Testis (tissue), 3 donors: ENCODE results near the gene GPATCH4. TPM values are rescaled to one million over a fixed set of nuclear protein-coding genes. Genes with fewer than 3 reads are reported as not detected.
A peak's percentile ranks its signal among the peaks of the same experiment; 100 is the strongest.
"Not testable (repeated sequence)": the region's sequence is repeated elsewhere in the genome, so short reads cannot be mapped to it uniquely, and the experiment has no call there.

ENCODE experiments used
- DNase-seq: peaks from one replicate; pipeline ENCODE4 v3.0.0-alpha.2; 2019
- H3K27ac ChIP-seq, 2 donors: fragments of 200-600 bp; sonication (generic); one replicate each; pipeline ENCODE4 v1.5.1; 2019
- H3K27me3 ChIP-seq: fragments of 200-600 bp; sonication (generic); one replicate; pipeline ENCODE4 v1.5.1; 2019
- H3K36me3 ChIP-seq: fragments of 200-600 bp; sonication (generic); one replicate; pipeline ENCODE4 v1.5.1; 2017; ENCODE audit warnings: low read depth; ENCODE audit errors: missing control alignments
- H3K4me1 ChIP-seq: fragments of 200-600 bp; sonication (generic); one replicate; pipeline ENCODE4 v1.5.1; 2019
- H3K4me3 ChIP-seq, 2 donors: fragments of 200-600 bp; sonication (generic); one replicate each; pipeline ENCODE4 v1.5.1; 2017 to 2019
- H3K9me3 ChIP-seq: fragments of 200-600 bp; sonication (generic); one replicate; pipeline ENCODE4 v1.5.1; 2017
- CTCF ChIP-seq, 3 experiments: fragments of 450-650 bp in 2 of 3; fragments of 200-600 bp in 1 of 3; sonication (generic) in 1 of 3; IDR thresholded peaks; one replicate each; pipeline ENCODE4 v1.5.1; 2016 to 2019; ENCODE audit warnings: antibody characterized with exemption in 3 of 3, mild to moderate bottlenecking in 2 of 3, moderate library complexity in 1 of 3
- POLR2A ChIP-seq: fragments of 450-650 bp; IDR thresholded peaks from one replicate; pipeline ENCODE4 v1.6.1; 2017; ENCODE audit warnings: antibody characterized with exemption, mild to moderate bottlenecking, moderate library complexity
- WGBS, 2 donors: methylation state at CpG; one replicate each; pipeline ENCODE4 v1.1.5; 2018; 5-methylcytosine and 5-hydroxymethylcytosine counted together
- intact Hi-C: fragments of 100-400 bp; cut with DNase I; formaldehyde crosslinking; loops from one replicate; pipeline ENCODE4 v1.15.1; 2023; ENCODE audit warnings: low total_unique reads
- polyA plus RNA-seq: library from polyadenylated mRNA; stranded (reverse); fragments of 350-450 nt; fragmentation: Illumina TruSeq; extraction: RNeasy Lipid Tissue Mini Kit (QIAGEN cat#74804); gene quantifications from one replicate; pipeline ENCODE4 v1.2.3, GENCODE V29; 2014; ENCODE audit warnings: low read depth, low replicate concordance; ENCODE audit not compliant: insufficient read depth
- total RNA-seq, 2 donors: library from RNA; depleted of rRNA; stranded (reverse); fragments of >200 nt; gene quantifications; one replicate each; pipeline ENCODE4 v1.2.3, GENCODE V29; 2016

Gene GPATCH4
- total and polyA plus RNA-seq, 3 donors from 2014 or later = 18.5 to 26.7 (median 21.6) TPM

GRCh38 chr1:156589546-156589945 lies 11.7 kb downstream of the GPATCH4 start:
- no peak for DNase-seq
- Histone ChIP-seq H3K27ac (no peak overlapping the region), H3K36me3 (no peaks in the 10 kb centered on the region), H3K27me3 (no peaks in the 10 kb centered on the region), H3K4me3 (no peak overlapping the region), H3K4me1 (peaks cover 24% of the 10 kb centered on the region), H3K9me3 (no peaks in the 10 kb centered on the region)
- 47 to 49% methylated on average over 5 of the region's 5 CpGs for WGBS, 2 donors
- TF ChIP-seq POLR2A (no peak), CTCF (IDR thresholded peaks at IDR 0.05) (no peak)
- intact Hi-C loops = loop anchor here (10.0 kb wide), 1 partner anchor 65 kb away; no protein-coding TSS in a partner anchor

GRCh38 chr1:156587927-156588326 lies 13.4 kb downstream of the GPATCH4 start:
- not testable (repeated sequence) for H3K36me3 ChIP-seq, H3K4me3 ChIP-seq, H3K27ac ChIP-seq, H3K27me3 ChIP-seq, H3K9me3 ChIP-seq, DNase-seq
- peaks cover 24% of the 10 kb centered on the region for H3K4me1 ChIP-seq
- WGBS, 2 donors = 88 to 98% methylated on average over 7 to 8 of the region's 8 CpGs
- intact Hi-C loops = loop anchor here (10.0 kb wide), 1 partner anchor 67 kb away; no protein-coding TSS in a partner anchor

- 93 to 94% methylated on average over 3 of the region's 3 CpGs for WGBS, 2 donors
- intact Hi-C loops = loop anchor here (10.0 kb wide), 1 partner anchor 68 kb away; no protein-coding TSS in a partner anchor
These were observed 14.3 kb downstream of the GPATCH4 start for GRCh38 chr1:156586892-156587477.

GRCh38 chr1:156586323-156586722 lies 15.0 kb downstream of the GPATCH4 start:
- 62 to 83% methylated on average over 2 to 4 of the region's 4 CpGs for WGBS, 2 donors
- TF ChIP-seq CTCF (IDR thresholded peaks at IDR 0.05) (no peak), POLR2A (no peak)
- Histone ChIP-seq H3K36me3 (no peaks in the 10 kb centered on the region), H3K4me1 (peaks cover 14% of the 10 kb centered on the region), H3K27ac (no peak overlapping the region), H3K27me3 (no peaks in the 10 kb centered on the region), H3K9me3 (no peaks in the 10 kb centered on the region), H3K4me3 (no peak overlapping the region)
- no peak for DNase-seq
- intact Hi-C loops = loop anchor here (10.0 kb wide), 1 partner anchor 68 kb away; no protein-coding TSS in a partner anchor

More at GRCh38 chr1:156586892-156587477, 14.3 kb downstream of the GPATCH4 start:
- Histone ChIP-seq H3K27me3 (no peaks in the 10 kb centered on the region), H3K9me3 (no peaks in the 10 kb centered on the region), H3K4me3 (no peak overlapping the region), H3K27ac (no peak overlapping the region), H3K36me3 (no peaks in the 10 kb centered on the region), H3K4me1 (peaks cover 15% of the 10 kb centered on the region)
- DNase-seq = no peak
- no peak for TF ChIP-seq POLR2A
- no peak for TF ChIP-seq CTCF (IDR thresholded peaks at IDR 0.05)

- no peak overlapping the region for H3K27ac ChIP-seq
- peaks cover 5% of the 10 kb centered on the region for H3K4me1 ChIP-seq
- TF ChIP-seq POLR2A (no peak), CTCF (IDR thresholded peaks at IDR 0.05) (peak in 1 of 3 experiments; percentile 10)
- DNase-seq = no peak
- no peaks in the 10 kb centered on the region for H3K27me3 ChIP-seq
- H3K9me3 ChIP-seq = no peaks in the 10 kb centered on the region
- no peak overlapping the region for H3K4me3 ChIP-seq
- H3K36me3 ChIP-seq = no peaks in the 10 kb centered on the region
- 55 to 56% methylated on average over 11 of the region's 11 CpGs for WGBS, 2 donors
- intact Hi-C loops = loop anchor here (10.0 kb wide), 1 partner anchor 70 kb away; no protein-coding TSS in a partner anchor
These were observed 16.5 kb downstream of the GPATCH4 start for GRCh38 chr1:156584813-156585212.
